Loucy (cell line): Measurements from ENCODE around the gene FBH1.

ENCODE experiments used
- H2AFZ ChIP-seq: fragments of 200-600 bp; sonication (generic); 2 replicates; pipeline ENCODE4 v1.6.0; 2016; ENCODE audit warnings: antibody characterized with exemption, mild to moderate bottlenecking, low read length, moderate library complexity
- H3F3A ChIP-seq: fragments of 200-600 bp; 2 replicates; pipeline ENCODE4 v1.6.0; 2016; ENCODE audit warnings: antibody characterized with exemption, low read depth, mild to moderate bottlenecking
- H3K27me3 ChIP-seq: fragments of 200-600 bp; sonication (generic); 2 replicates; pipeline ENCODE4 v1.6.1; 2014; ENCODE audit warnings: low read length, mild to moderate bottlenecking; ENCODE audit not compliant: insufficient read depth, poor library complexity, severe bottlenecking
- H3K36me3 ChIP-seq: fragments of 200-600 bp; sonication (generic); 2 replicates; pipeline ENCODE4 v1.6.1; 2016; ENCODE audit warnings: low read length; ENCODE audit not compliant: insufficient read depth
- H3K4me1 ChIP-seq: fragments of 200-600 bp; sonication (generic); 2 replicates; pipeline ENCODE4 v1.5.1; 2014; ENCODE audit warnings: low read length, mild to moderate bottlenecking; ENCODE audit not compliant: insufficient read depth, poor library complexity, severe bottlenecking
- H3K4me2 ChIP-seq: fragments of 200-600 bp; sonication (generic); 2 replicates; pipeline ENCODE4 v1.6.0; 2014; ENCODE audit warnings: antibody characterized with exemption, low read length, low read depth, mild to moderate bottlenecking; ENCODE audit not compliant: poor library complexity, severe bottlenecking
- H3K4me3 ChIP-seq: fragments of 200-600 bp; sonication (generic); 2 replicates; pipeline ENCODE4 v1.5.1; 2014; ENCODE audit warnings: low read length, mild to moderate bottlenecking, mixed read lengths; ENCODE audit not compliant: poor library complexity, severe bottlenecking
- H3K79me2 ChIP-seq: fragments of 200-600 bp; sonication (generic); 2 replicates; pipeline ENCODE4 v1.6.1; 2014; ENCODE audit warnings: low read length; ENCODE audit not compliant: insufficient read depth
- H3K9ac ChIP-seq: fragments of 200-600 bp; sonication (generic); 2 replicates; pipeline ENCODE4 v1.6.0; 2014; ENCODE audit warnings: mild to moderate bottlenecking, low read depth, low read length, moderate library complexity; ENCODE audit not compliant: poor library complexity, severe bottlenecking
- H3K9me2 ChIP-seq: fragments of 200-600 bp; sonication (generic); replicated peaks from 2 replicates; pipeline ENCODE4 v1.6.1; 2016; ENCODE audit warnings: low read depth, low read length, mixed read lengths
- H3K9me3 ChIP-seq: fragments of 200-600 bp; sonication (generic); 2 replicates; pipeline ENCODE4 v1.6.1; 2014; ENCODE audit warnings: mild to moderate bottlenecking, antibody characterized with exemption, low read length, low read depth; ENCODE audit not compliant: insufficient read depth
- H4K20me1 ChIP-seq: fragments of 200-600 bp; sonication (generic); 2 replicates; pipeline ENCODE4 v1.6.0; 2014; ENCODE audit warnings: antibody characterized with exemption, low read length, mild to moderate bottlenecking; ENCODE audit not compliant: insufficient read depth, poor library complexity, severe bottlenecking
- EZH2phosphoT487 ChIP-seq: fragments of 200-600 bp; IDR thresholded peaks from 2 replicates; pipeline ENCODE4 v1.6.1; 2018; ENCODE audit warnings: antibody characterized with exemption, mild to moderate bottlenecking, moderate library complexity, borderline replicate concordance
- TF ChIP-seq, protein P1 (sequence below): fragments of 200-600 bp; sonication (generic); conservative IDR thresholded peaks from 2 replicates; pipeline ENCODE4 v1.5.1; 2014; ENCODE audit warnings: mild to moderate bottlenecking, antibody characterized with exemption, low read length

Gene FBH1

DNA sequence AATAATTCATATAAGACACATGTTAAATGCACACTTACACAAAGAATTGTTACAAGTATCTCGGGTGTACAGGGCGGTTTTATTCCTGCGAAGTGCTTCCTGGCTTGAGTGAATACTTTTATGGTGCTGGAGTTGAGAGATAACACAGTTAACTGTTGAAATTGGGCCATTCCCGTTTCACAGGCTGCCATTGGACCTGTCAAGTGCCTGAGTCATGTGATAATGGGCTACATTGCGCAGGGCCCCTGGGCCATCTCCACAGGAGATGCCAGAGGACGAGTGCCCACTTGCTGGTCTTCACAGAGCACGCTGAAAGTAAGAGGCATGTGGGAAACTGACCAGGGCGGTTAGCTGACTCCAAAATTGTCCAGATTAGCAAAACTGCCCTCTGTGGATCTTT, 4.8 kb downstream of the FBH1 start:
- H3K36me3 ChIP-seq: no peaks in the 10 kb centered on the region

GRCh38 chr10:5895365-5895764, 5.3 kb downstream of the FBH1 start:
- Histone ChIP-seq H2AFZ (no peak overlapping the region), H3K79me2 (peaks cover 50% of the 10 kb centered on the region), H3K36me3 (no peaks in the 10 kb centered on the region), H4K20me1 (peaks cover 28% of the 10 kb centered on the region), H3K9ac (no peak overlapping the region), H3K9me2 (no peaks in the 10 kb centered on the region), H3K4me1 (peaks cover 32% of the 10 kb centered on the region), H3F3A (no peaks in the 10 kb centered on the region), H3K27me3 (no peaks in the 10 kb centered on the region), H3K4me3 (no peak overlapping the region), H3K4me2 (no peak overlapping the region), H3K9me3 (peaks cover 3% of the 10 kb centered on the region; the same call in 1 of the 2 replicates)
- TF ChIP-seq, protein P1, sequence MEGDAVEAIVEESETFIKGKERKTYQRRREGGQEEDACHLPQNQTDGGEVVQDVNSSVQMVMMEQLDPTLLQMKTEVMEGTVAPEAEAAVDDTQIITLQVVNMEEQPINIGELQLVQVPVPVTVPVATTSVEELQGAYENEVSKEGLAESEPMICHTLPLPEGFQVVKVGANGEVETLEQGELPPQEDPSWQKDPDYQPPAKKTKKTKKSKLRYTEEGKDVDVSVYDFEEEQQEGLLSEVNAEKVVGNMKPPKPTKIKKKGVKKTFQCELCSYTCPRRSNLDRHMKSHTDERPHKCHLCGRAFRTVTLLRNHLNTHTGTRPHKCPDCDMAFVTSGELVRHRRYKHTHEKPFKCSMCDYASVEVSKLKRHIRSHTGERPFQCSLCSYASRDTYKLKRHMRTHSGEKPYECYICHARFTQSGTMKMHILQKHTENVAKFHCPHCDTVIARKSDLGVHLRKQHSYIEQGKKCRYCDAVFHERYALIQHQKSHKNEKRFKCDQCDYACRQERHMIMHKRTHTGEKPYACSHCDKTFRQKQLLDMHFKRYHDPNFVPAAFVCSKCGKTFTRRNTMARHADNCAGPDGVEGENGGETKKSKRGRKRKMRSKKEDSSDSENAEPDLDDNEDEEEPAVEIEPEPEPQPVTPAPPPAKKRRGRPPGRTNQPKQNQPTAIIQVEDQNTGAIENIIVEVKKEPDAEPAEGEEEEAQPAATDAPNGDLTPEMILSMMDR: no peak
- no peak for TF ChIP-seq EZH2phosphoT487

More for the DNA sequence above, 4.8 kb downstream of the FBH1 start:
- Histone ChIP-seq H3K4me3 (no peak overlapping the region), H3K4me2 (no peak overlapping the region), H4K20me1 (peaks cover 28% of the 10 kb centered on the region), H3K79me2 (peaks cover 52% of the 10 kb centered on the region), H3K9me2 (no peaks in the 10 kb centered on the region), H3K9ac (no peak overlapping the region), H3K9me3 (peaks cover 3% of the 10 kb centered on the region; the same call in 1 of the 2 replicates), H3K27me3 (no peaks in the 10 kb centered on the region), H3K4me1 (peaks cover 29% of the 10 kb centered on the region), H3F3A (no peaks in the 10 kb centered on the region), H2AFZ (no peak overlapping the region)
- TF ChIP-seq, protein P1: no peak
- TF ChIP-seq EZH2phosphoT487: no peak

- Histone ChIP-seq H3K9ac (no peak overlapping the region), H3K4me3 (no peak overlapping the region), H3K79me2 (peaks cover 45% of the 10 kb centered on the region), H2AFZ (no peak overlapping the region), H3K4me2 (no peak overlapping the region), H3K9me3 (peaks cover 3% of the 10 kb centered on the region; the same call in 1 of the 2 replicates), H3F3A (no peaks in the 10 kb centered on the region), H3K27me3 (no peaks in the 10 kb centered on the region), H3K36me3 (no peaks in the 10 kb centered on the region), H3K9me2 (no peaks in the 10 kb centered on the region), H4K20me1 (peaks cover 24% of the 10 kb centered on the region), H3K4me1 (peaks cover 30% of the 10 kb centered on the region)
- TF ChIP-seq, protein P1: no peak
- TF ChIP-seq EZH2phosphoT487: no peak
Observed at GRCh38 chr10:5895804-5896203, 5.8 kb downstream of the FBH1 start.
